Common myeloid progenitor, CD34-positive (primary cell): ENCODE data around the gene SELENOM.
"Not testable (repeated sequence)": the region's sequence is repeated elsewhere in the genome, so short reads cannot be mapped to it uniquely, and the experiment has no call there.

Experiments used
- CTCF ChIA-PET: fragments of 350-600 bp; sonication (Branson Sonifier 250); formaldehyde crosslinking; loops from one replicate; lab custom pipeline; 2021; ENCODE audit warnings: antibody characterized with exemption; lab: Charles Lee
- POLR2A ChIA-PET: fragments of 350-600 bp; sonication (Branson Sonifier 250); formaldehyde crosslinking; loops from one replicate; lab custom pipeline; 2021; ENCODE audit warnings: antibody characterized with exemption; lab: Charles Lee
- DNase-seq, 3 donors: peaks; one replicate each; pipeline versions ENCODE4 v3.0.0 to v3.0.0-alpha.2; 2013
- H3K27ac ChIP-seq, 2 experiments: 1 replicate in 1 of 2; 2 replicates in 1 of 2; pipeline ENCODE4 v1.7.0; 2013; ENCODE audit warnings: inconsistent platforms in 2 of 2, low read length in 2 of 2, mild to moderate bottlenecking in 2 of 2, low read depth in 1 of 2, moderate library complexity in 1 of 2; ENCODE audit not compliant: severe bottlenecking in 2 of 2, insufficient read depth in 1 of 2, poor library complexity in 1 of 2
- H3K27me3 ChIP-seq, 5 experiments: replicated peaks in 2 of 5; 1 replicate in 3 of 5; 2 replicates in 2 of 5; pipeline versions ENCODE4 v1.6.1 to v1.7.0; 2013; ENCODE audit warnings: low read length in 4 of 5, mild to moderate bottlenecking in 2 of 5, moderate library complexity in 2 of 5, inconsistent platforms in 1 of 5; ENCODE audit not compliant: insufficient read depth in 5 of 5, control insufficient read depth in 4 of 5
- H3K36me3 ChIP-seq, 4 experiments: 1 replicate in 2 of 4; 2 replicates in 2 of 4; pipeline versions ENCODE4 v1.6.1 to v1.7.0; 2013; ENCODE audit warnings: low read length in 3 of 4, control low read depth in 1 of 4, mild to moderate bottlenecking in 1 of 4; ENCODE audit not compliant: control insufficient read depth in 4 of 4, insufficient read depth in 4 of 4
- H3K4me1 ChIP-seq, 4 experiments: 1 replicate in 3 of 4; 2 replicates in 1 of 4; pipeline versions ENCODE4 v1.6.1 to v1.7.1; 2013; ENCODE audit warnings: low read length in 3 of 4, mild to moderate bottlenecking in 3 of 4, control low read depth in 1 of 4, inconsistent platforms in 1 of 4, moderate library complexity in 1 of 4; ENCODE audit not compliant: control insufficient read depth in 4 of 4, insufficient read depth in 4 of 4; ENCODE audit errors: control extremely low read depth in 1 of 4
- H3K4me3 ChIP-seq, 7 experiments: 1 replicate in 4 of 7; 2 replicates in 3 of 7; pipeline versions ENCODE4 v1.5.1 to v1.7.0; 2013; ENCODE audit warnings: mild to moderate bottlenecking in 7 of 7, low read length in 6 of 7, moderate library complexity in 6 of 7, inconsistent platforms in 2 of 7, low read depth in 2 of 7, control low read depth in 1 of 7; ENCODE audit not compliant: insufficient read depth in 4 of 7, control insufficient read depth in 1 of 7; ENCODE audit errors: extremely low read depth in 1 of 7
- H3K9me3 ChIP-seq, 5 experiments: 1 replicate in 4 of 5; 2 replicates in 1 of 5; pipeline versions ENCODE4 v1.6.1 to v1.7.1; 2013; ENCODE audit warnings: low read length in 4 of 5, mild to moderate bottlenecking in 2 of 5, inconsistent platforms in 1 of 5, low read depth in 1 of 5, moderate library complexity in 1 of 5; ENCODE audit not compliant: control insufficient read depth in 4 of 5, insufficient read depth in 2 of 5; ENCODE audit errors: control extremely low read depth in 1 of 5
- WGBS: methylation state at CpG from one replicate; pipeline ENCODE4 v1.1.5; 2013; ENCODE audit not compliant: insufficient coverage; 5-methylcytosine and 5-hydroxymethylcytosine counted together

SELENOM gene

DNA sequence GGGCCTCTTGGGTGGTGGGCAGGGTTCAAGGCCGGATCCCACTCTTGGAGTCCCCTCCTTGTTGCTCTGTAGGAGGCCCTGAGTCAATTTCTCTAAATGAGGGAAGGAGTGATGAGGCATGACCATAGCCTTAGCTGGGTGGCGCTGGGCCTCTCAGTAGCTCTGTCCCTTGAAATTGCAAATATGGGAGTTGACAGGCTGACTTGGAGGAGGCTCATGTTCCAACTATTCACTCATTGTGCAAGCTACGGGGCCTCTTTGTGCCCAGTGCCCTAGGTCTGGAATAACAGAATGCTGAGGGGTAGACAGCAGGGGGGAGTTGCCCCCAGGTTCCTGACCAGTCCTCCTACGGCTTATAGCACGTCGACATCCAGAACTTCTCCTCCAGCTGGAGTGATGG is 8.0 kb downstream of the SELENOM start:
- no peaks in the 10 kb centered on the region for H3K27me3 ChIP-seq
- H3K36me3 ChIP-seq: peaks cover 0 to 44% (median 15%) of the 10 kb centered on the region in 4 experiments
- H3K27ac ChIP-seq: no peak overlapping the region
- DNase-seq: no peak
- WGBS: 94% methylated on average over 4 of the region's 6 CpGs
- POLR2A ChIA-PET: no interaction called here
- H3K4me3 ChIP-seq: no peak overlapping the region
- CTCF ChIA-PET: interaction anchor here (0.6 to 1.1 kb wide), 3 partner anchors 16 to 159 kb away, joined by 3 read pairs; no protein-coding TSS in a partner anchor
- no peaks in the 10 kb centered on the region for H3K9me3 ChIP-seq
- H3K4me1 ChIP-seq: peaks cover 0 to 3% (median 1%) of the 10 kb centered on the region in 4 experiments

GRCh38 chr22:31098632-31099110 is 8.7 kb downstream of the SELENOM start:
- ChIA-PET POLR2A (interaction anchor here (0.6 kb wide), 1 partner anchor 728 kb away, joined by 3 read pairs; no protein-coding TSS in a partner anchor), CTCF (interaction anchor here (0.9 to 1.1 kb wide), 2 partner anchors 15 to 19 kb away, joined by 3 read pairs; no protein-coding TSS in a partner anchor)
- H3K9me3 ChIP-seq: no peaks in the 10 kb centered on the region
- no peaks in the 10 kb centered on the region for H3K27me3 ChIP-seq
- H3K36me3 ChIP-seq: peaks cover 0 to 44% (median 15%) of the 10 kb centered on the region in 4 experiments
- no peak overlapping the region for H3K4me3 ChIP-seq
- no peak overlapping the region for H3K27ac ChIP-seq
- H3K4me1 ChIP-seq: peaks cover 0 to under 1% (median 0%) of the 10 kb centered on the region in 4 experiments
- DNase-seq: no peak
- WGBS: 93% methylated on average over 25 of the region's 36 CpGs

DNA sequence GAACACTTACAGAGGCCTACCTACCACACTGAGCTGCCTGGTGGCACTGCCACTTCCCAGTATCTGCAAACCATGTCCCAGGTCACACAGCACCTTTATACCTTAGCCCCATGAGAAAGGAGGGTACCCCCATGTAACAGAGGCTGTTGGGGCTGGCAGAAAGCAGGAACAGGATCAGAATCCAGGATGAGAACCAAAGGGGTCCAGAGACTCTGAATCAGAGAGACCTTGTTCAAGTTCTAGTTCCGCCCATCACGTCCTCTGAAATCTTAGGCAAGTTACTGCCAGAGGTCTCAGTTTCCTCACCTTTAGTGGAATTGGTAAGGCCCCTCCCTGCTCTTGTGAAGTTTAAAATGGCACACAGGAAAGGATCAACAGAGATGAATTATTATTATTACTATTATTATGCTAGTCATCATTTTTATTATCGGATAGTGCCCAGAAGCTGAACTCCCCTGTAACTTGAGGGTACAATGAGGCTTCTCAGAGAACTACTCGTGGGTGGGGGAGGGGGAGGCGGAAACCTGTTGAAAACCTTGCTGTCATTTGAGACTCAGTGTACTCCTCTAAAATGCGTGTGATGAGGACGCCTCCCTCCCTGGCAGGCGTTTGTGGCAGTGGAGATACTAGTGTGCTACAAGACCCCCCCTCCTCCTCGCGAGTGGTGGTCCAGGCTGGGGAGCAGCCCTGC is 9.3 kb downstream of the SELENOM start:
- DNase-seq: no peak
- Histone ChIP-seq H3K36me3 (peaks cover 0 to 46% (median 15%) of the 10 kb centered on the region in 4 experiments), H3K4me3 (no peak overlapping the region), H3K9me3 (no peaks in the 10 kb centered on the region), H3K4me1 (no peaks in the 10 kb centered on the region), H3K27ac (no peak overlapping the region), H3K27me3 (no peaks in the 10 kb centered on the region)
- ChIA-PET POLR2A (no interaction called here), CTCF (no interaction called here)
- WGBS: 94% methylated on average over 8 of the region's 10 CpGs

DNA sequence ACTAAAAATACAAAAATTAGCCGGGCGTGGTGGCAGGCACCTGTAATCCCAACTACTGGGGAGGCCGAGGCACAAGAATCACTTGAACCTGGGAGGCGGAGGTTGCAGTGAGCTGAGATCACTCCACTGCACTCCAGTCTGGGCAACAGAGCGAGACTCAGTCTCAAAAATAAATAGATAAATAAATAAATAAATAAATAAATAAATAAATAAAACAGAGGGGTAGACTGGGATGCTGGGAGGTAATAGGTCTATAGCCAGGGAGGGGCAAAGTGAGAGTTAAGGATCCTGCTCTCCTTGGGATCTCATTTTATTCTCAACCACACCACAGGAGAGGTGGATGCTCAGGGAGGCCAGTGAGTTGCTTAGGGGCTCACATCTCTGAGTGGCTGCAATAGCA is 9.8 kb downstream of the SELENOM start:
- peaks cover 0 to 48% (median 15%) of the 10 kb centered on the region in 4 experiments for H3K36me3 ChIP-seq
- POLR2A ChIA-PET, H3K4me1 ChIP-seq, H3K27me3 ChIP-seq, H3K4me3 ChIP-seq, CTCF ChIA-PET, H3K9me3 ChIP-seq, H3K27ac ChIP-seq, DNase-seq: not testable (repeated sequence)
- WGBS: no CpG with 5 or more reads among the region's 5 CpGs

DNA sequence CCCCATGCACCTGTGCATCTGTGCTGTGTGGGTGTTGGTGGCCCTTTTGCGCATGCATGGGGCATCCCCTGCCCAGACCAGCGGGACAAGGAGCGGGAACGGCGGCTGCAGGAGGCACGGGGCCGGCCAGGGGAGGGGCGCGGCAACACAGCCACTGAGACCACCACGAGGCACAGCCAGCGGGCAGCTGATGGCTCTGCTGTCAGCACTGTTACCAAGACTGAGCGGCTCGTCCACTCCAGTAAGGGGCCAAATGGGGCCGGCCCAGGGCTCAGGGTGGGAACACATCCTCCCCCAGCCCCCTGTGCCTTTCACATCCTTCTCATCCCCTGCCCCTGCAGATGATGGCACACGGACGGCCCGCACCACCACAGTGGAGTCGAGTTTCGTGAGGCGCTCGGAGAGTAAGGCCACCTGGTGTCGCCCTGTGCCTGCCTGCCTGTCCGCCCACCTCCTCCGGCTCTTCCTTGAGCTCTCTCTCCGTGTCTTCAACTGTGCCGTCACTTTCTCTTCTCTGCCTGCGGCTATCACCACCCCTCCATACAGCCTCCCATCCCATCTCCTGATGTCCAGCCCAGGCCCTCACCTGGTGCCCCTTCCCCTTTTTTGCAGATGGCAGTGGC is 10.6 kb downstream of the SELENOM start:
- Histone ChIP-seq H3K27me3 (no peaks in the 10 kb centered on the region), H3K9me3 (no peaks in the 10 kb centered on the region), H3K4me3 (no peak overlapping the region), H3K36me3 (peaks cover 0 to 47% (median 16%) of the 10 kb centered on the region in 4 experiments), H3K4me1 (no peaks in the 10 kb centered on the region), H3K27ac (no peak overlapping the region)
- ChIA-PET POLR2A (no interaction called here), CTCF (interaction anchor here (0.6 to 1.8 kb wide), 5 partner anchors 9 to 134 kb away, joined by 3 to 9 read pairs (median 7); no protein-coding TSS in a partner anchor)
- DNase-seq: no peak
- WGBS: over 99% methylated on average over 25 of the region's 27 CpGs

- Histone ChIP-seq H3K27me3 (no peaks in the 10 kb centered on the region), H3K9me3 (no peaks in the 10 kb centered on the region), H3K4me1 (no peaks in the 10 kb centered on the region), H3K27ac (no peak overlapping the region), H3K36me3 (peaks cover 0 to 56% (median 21%) of the 10 kb centered on the region in 4 experiments), H3K4me3 (no peak overlapping the region)
- WGBS: 100% methylated on average over 3 of the region's 3 CpGs
- DNase-seq: no peak
- ChIA-PET POLR2A (no interaction called here), CTCF (interaction anchor here (0.6 to 1.8 kb wide), 10 partner anchors 8 to 149 kb away, joined by 3 to 9 read pairs (median 4); no protein-coding TSS in a partner anchor)
These were observed 11.6 kb downstream of the SELENOM start for GRCh38 chr22:31095637-31096249.
